PFSK-1 (cell line): ENCODE results near the gene MDFIC.

ENCODE experiments used
- FOXP2 ChIP-seq: optimal IDR thresholded peaks from 2 replicates; pipeline ENCODE3; 2011; ENCODE audit warnings: borderline replicate concordance, control low read depth, inconsistent platforms; ENCODE audit not compliant: insufficient read depth; ENCODE audit errors: extremely low read length, extremely low read depth
- POLR2AphosphoS5 ChIP-seq: IDR thresholded peaks from 2 replicates; pipeline ENCODE4 v1.6.1; 2012; ENCODE audit warnings: low read depth, mild to moderate bottlenecking, control low read depth, low read length, moderate library complexity
- TAF1 ChIP-seq: IDR thresholded peaks from 2 replicates; pipeline ENCODE4 v1.6.1; 2012; ENCODE audit warnings: low read length, control low read depth, borderline replicate concordance; ENCODE audit not compliant: insufficient read depth
- TF ChIP-seq, protein P1 (sequence below), 2 experiments: IDR thresholded peaks; 2 replicates each; pipeline versions ENCODE4 v1.6.1 to v1.8.0; 2011 to 2012; ENCODE audit warnings: low read depth in 2 of 2, low read length in 2 of 2, control low read depth in 1 of 2, inconsistent platforms in 1 of 2, mild to moderate bottlenecking in 1 of 2, moderate library complexity in 1 of 2; ENCODE audit not compliant: insufficient read depth in 1 of 2

DNA sequence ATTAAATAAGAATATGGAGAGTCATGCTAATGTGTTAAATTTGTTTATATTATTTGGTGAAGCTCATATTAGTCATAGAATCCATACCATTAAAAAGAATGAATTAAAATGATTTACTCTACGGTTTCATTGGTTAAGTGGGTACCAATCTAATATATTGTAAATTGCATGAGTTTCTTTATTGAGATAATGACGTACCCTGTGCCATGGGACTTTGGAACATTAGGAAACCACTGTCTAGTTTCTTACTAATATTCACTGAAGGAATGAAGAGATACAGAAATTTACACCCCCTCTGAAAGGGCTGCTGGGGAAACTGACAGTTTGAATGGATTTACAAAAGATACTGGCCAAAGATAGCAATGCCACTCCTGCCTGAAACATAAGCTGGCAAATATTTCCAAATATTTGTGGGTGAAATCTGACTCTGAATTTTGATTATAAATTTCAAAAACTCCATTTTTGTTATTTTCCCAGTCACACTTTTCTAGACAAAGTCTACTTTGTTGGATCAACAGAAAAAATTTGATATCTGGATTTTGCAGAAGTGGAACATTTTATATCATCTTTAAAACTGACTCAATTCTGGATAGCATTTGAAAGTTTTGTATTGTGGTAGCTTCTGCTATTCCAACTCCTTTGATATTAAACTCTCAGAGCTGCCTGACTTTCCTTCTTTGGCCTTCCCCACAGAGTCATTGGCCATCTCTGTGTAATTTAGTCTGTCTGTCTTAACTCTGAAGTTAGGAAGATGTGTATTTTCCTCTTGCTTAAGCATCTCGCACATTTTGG lies 22.3 kb downstream of the MDFIC start:
- TF ChIP-seq, protein P1, sequence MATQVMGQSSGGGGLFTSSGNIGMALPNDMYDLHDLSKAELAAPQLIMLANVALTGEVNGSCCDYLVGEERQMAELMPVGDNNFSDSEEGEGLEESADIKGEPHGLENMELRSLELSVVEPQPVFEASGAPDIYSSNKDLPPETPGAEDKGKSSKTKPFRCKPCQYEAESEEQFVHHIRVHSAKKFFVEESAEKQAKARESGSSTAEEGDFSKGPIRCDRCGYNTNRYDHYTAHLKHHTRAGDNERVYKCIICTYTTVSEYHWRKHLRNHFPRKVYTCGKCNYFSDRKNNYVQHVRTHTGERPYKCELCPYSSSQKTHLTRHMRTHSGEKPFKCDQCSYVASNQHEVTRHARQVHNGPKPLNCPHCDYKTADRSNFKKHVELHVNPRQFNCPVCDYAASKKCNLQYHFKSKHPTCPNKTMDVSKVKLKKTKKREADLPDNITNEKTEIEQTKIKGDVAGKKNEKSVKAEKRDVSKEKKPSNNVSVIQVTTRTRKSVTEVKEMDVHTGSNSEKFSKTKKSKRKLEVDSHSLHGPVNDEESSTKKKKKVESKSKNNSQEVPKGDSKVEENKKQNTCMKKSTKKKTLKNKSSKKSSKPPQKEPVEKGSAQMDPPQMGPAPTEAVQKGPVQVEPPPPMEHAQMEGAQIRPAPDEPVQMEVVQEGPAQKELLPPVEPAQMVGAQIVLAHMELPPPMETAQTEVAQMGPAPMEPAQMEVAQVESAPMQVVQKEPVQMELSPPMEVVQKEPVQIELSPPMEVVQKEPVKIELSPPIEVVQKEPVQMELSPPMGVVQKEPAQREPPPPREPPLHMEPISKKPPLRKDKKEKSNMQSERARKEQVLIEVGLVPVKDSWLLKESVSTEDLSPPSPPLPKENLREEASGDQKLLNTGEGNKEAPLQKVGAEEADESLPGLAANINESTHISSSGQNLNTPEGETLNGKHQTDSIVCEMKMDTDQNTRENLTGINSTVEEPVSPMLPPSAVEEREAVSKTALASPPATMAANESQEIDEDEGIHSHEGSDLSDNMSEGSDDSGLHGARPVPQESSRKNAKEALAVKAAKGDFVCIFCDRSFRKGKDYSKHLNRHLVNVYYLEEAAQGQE (IDR thresholded peaks at IDR 0.05; ENCODE audit: insufficient read depth in 1 of 2, low read depth in 2 of 2, low read length in 2 of 2): no peak
- TF ChIP-seq FOXP2: no peak
- no peak for TF ChIP-seq POLR2AphosphoS5
- no peak for TF ChIP-seq TAF1
